Gastrocnemius medialis (tissue), 4 donors: Measurements from ENCODE around the gene GRIN2A. TPM values are rescaled to one million over a fixed set of nuclear protein-coding genes. Genes with fewer than 3 reads are reported as not detected.

Experiments
- ATAC-seq, 2 donors: fragments of 150-250 bp; one replicate each; pipeline ENCODE4 v1.9.1; 2016
- DNase-seq, 2 donors: peaks; one replicate each; pipeline ENCODE4 v3.0.0-alpha.2; 2019
- H3K27ac ChIP-seq, 4 donors: fragments of 200-600 bp; sonication (generic); 1 replicate in 1 of 4; 2 replicates in 3 of 4; pipeline ENCODE4 v1.5.1; 2016 to 2018; ENCODE audit warnings: mild to moderate bottlenecking in 2 of 4, moderate library complexity in 1 of 4
- H3K27me3 ChIP-seq, 3 donors: fragments of 200-600 bp; sonication (generic) in 2 of 3; 1 replicate in 1 of 3; 2 replicates in 2 of 3; pipeline versions ENCODE4 v1.5.1 to v1.6.0; 2016 to 2019; ENCODE audit warnings: mild to moderate bottlenecking in 1 of 3, moderate library complexity in 1 of 3
- H3K36me3 ChIP-seq, 2 donors: fragments of 200-600 bp; sonication (generic) in 1 of 2; one replicate each; pipeline ENCODE4 v1.5.1; 2017 to 2018
- H3K4me1 ChIP-seq, 2 donors: fragments of 200-600 bp; sonication (generic) in 1 of 2; one replicate each; pipeline ENCODE4 v1.5.1; 2016 to 2017; ENCODE audit warnings: mild to moderate bottlenecking in 2 of 2
- H3K4me3 ChIP-seq, 4 donors: fragments of 200-600 bp; sonication (generic) in 3 of 4; 1 replicate in 1 of 4; 2 replicates in 3 of 4; pipeline ENCODE4 v1.5.1; 2016 to 2019; ENCODE audit warnings: mild to moderate bottlenecking in 2 of 4
- H3K9me3 ChIP-seq, 3 donors: fragments of 200-600 bp; sonication (generic) in 2 of 3; 1 replicate in 1 of 3; 2 replicates in 2 of 3; pipeline ENCODE4 v1.5.1; 2016 to 2019
- CTCF ChIP-seq, 5 experiments: fragments of 450-650 bp in 3 of 5; fragments of 200-600 bp in 2 of 5; sonication (generic) in 2 of 5; IDR thresholded peaks in 4 of 5; conservative IDR thresholded peaks in 1 of 5; 1 replicate in 4 of 5; 2 replicates in 1 of 5; pipeline ENCODE4 v1.5.1; 2016 to 2019; ENCODE audit warnings: antibody characterized with exemption in 5 of 5, mild to moderate bottlenecking in 3 of 5, moderate library complexity in 3 of 5
- POLR2A ChIP-seq, 2 donors: fragments of 450-650 bp; IDR thresholded peaks; one replicate each; pipeline ENCODE4 v1.6.1; 2017; ENCODE audit warnings: antibody characterized with exemption in 2 of 2, mild to moderate bottlenecking in 2 of 2, moderate library complexity in 2 of 2
- in situ Hi-C, 4 donors: fragments of 200-750 bp; cut with MboI; loops; one replicate each; pipeline versions ENCODE4 v1.15.0 to v1.8.0; 2017; ENCODE audit warnings: low sequenced_read_pairs in 4 of 4
- intact Hi-C: fragments of 100-400 bp; cut with DNase I; formaldehyde crosslinking; loops from one replicate; pipeline ENCODE4 v1.15.1; 2023; ENCODE audit warnings: low total_unique reads
- total RNA-seq, 4 donors: library from RNA; depleted of rRNA; stranded (reverse); fragments of >200 nt; gene quantifications; one replicate each; pipeline versions ENCODE4 v1.1.0 to v1.2.3, GENCODE V29; 2016

GRIN2A gene
- total RNA-seq, 4 donors from 2014 or later: 0.13 to 0.87 TPM; not detected in 2

- TF ChIP-seq POLR2A (IDR thresholded peaks at IDR 0.05): no peak
- TF ChIP-seq CTCF (IDR thresholded peaks at IDR 0.05 in 4 of 5, conservative IDR thresholded peaks at IDR 0.05 in 1 of 5): no peak
- Histone ChIP-seq H3K27me3 (no peaks in the 10 kb centered on the region), H3K9me3 (no peaks in the 10 kb centered on the region), H3K4me3 (no peak overlapping the region), H3K4me1 (no peaks in the 10 kb centered on the region), H3K27ac (no peak overlapping the region), H3K36me3 (no peaks in the 10 kb centered on the region)
- DNase-seq (no peak), ATAC-seq (no peak)
- intact Hi-C loops (no loop called here), in situ Hi-C loops (no loop called here)
Observed at GRCh38 chr16:9708972-9709620, 473.1 kb downstream of the GRIN2A start.

DNA sequence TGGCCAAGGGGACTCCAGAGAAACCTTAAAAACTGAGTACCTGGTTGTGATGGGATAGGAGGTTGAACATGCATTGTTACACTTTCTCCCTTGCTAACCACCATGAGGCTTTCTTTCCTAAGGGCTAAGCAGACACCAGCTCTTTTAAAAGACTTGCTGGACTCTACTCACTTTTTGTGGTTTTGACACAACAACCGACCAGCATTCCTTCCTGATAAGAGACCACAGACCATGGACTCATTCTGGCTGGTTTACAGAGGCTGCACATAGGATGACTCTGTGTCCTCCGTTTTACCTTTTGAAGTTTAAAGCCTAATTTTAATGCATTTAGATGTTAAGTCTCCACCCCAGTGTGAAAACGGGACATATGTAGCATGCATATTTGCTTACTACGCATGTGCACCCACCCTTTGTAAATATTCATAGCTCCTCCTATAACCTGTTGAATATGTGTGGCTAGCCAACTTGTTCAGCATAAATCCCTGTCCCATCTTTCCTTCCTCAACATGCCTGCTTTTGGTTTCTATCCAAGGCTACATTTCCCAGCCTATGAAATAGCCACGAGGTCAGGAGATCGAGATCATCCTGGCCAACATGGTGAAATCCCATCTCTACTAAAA lies 475.9 kb downstream of the GRIN2A start:
- no peaks in the 10 kb centered on the region for H3K9me3 ChIP-seq
- no peaks in the 10 kb centered on the region for H3K4me1 ChIP-seq
- H3K36me3 ChIP-seq: no peaks in the 10 kb centered on the region
- no peak for ATAC-seq
- H3K27me3 ChIP-seq: no peaks in the 10 kb centered on the region
- H3K27ac ChIP-seq: no peak overlapping the region
- no peak for DNase-seq
- no peak overlapping the region for H3K4me3 ChIP-seq
- intact Hi-C loops: no loop called here
- no peak for TF ChIP-seq POLR2A (IDR thresholded peaks at IDR 0.05)
- TF ChIP-seq CTCF (IDR thresholded peaks at IDR 0.05 in 4 of 5, conservative IDR thresholded peaks at IDR 0.05 in 1 of 5): no peak
- in situ Hi-C loops: no loop called here

GRCh38 chr16:9703731-9704130 lies 478.5 kb downstream of the GRIN2A start:
- H3K36me3 ChIP-seq: no peaks in the 10 kb centered on the region
- no peaks in the 10 kb centered on the region for H3K9me3 ChIP-seq
- DNase-seq (no peak), ATAC-seq (no peak)
- H3K4me3 ChIP-seq: no peak overlapping the region
- no peak overlapping the region for H3K27ac ChIP-seq
- in situ Hi-C loops (no loop called here), intact Hi-C loops (no loop called here)
- TF ChIP-seq CTCF (IDR thresholded peaks at IDR 0.05 in 4 of 5, conservative IDR thresholded peaks at IDR 0.05 in 1 of 5): no peak
- TF ChIP-seq POLR2A (IDR thresholded peaks at IDR 0.05): no peak
- H3K27me3 ChIP-seq: no peaks in the 10 kb centered on the region
- no peaks in the 10 kb centered on the region for H3K4me1 ChIP-seq

Other genes with a start within 250 kb of the GRIN2A start
- 1 to 10 TPM in 3 of 4 donors, under 1 TPM in 1; 0.73 to 2.5 (median 1.3) TPM for gene ATF7IP2, start 203.6 kb upstream of the GRIN2A start, total RNA-seq